ENCODE data around the gene MLF2.

Gene MLF2

GRCh38 chr12:6775185-6776174, 22.5 kb upstream of the MLF2 start:
- H3K27ac ChIP-seq: peak overlapping the region; percentile 87
- TF ChIP-seq CTCF (conservative IDR thresholded peaks at IDR 0.05): no peak

- H3K27ac ChIP-seq: peak overlapping the region; percentile 87
- no peak for TF ChIP-seq CTCF (conservative IDR thresholded peaks at IDR 0.05)
These were observed 21.6 kb upstream of the MLF2 start for GRCh38 chr12:6774499-6775062.

GRCh38 chr12:6773590-6774351, 20.8 kb upstream of the MLF2 start:
- no peak for TF ChIP-seq CTCF (conservative IDR thresholded peaks at IDR 0.05)
- H3K27ac ChIP-seq: peak overlapping the region; percentile 87

- no peak for TF ChIP-seq CTCF (conservative IDR thresholded peaks at IDR 0.05)
- peak overlapping the region; percentile 87 for H3K27ac ChIP-seq
These were observed 20.0 kb upstream of the MLF2 start for GRCh38 chr12:6772726-6773589.

GRCh38 chr12:6772331-6772695, 19.4 kb upstream of the MLF2 start, which contains the start of gene LAG3:
LAG3 (plus strand) TSS chr12:6772520; CDS start chr12:6772853, 333 bp downstream.
- peak within 1 kb of the TSS; percentile 97 for H3K27ac ChIP-seq
- no peak for TF ChIP-seq CTCF (conservative IDR thresholded peaks at IDR 0.05)

- TF ChIP-seq CTCF (conservative IDR thresholded peaks at IDR 0.05): no peak
- H3K27ac ChIP-seq: 0 out of 2 replicates have a peak overlapping the region, but pooled peaks have one; percentile 97
These were observed 18.8 kb upstream of the MLF2 start for GRCh38 chr12:6771509-6772330.
